Testis (tissue), 2 donors: ENCODE measurements around the gene TOX3.

Source experiments
- POLR2A ChIP-seq: fragments of 450-650 bp; IDR thresholded peaks from one replicate; pipeline ENCODE4 v1.6.1; 2017; ENCODE audit warnings: antibody characterized with exemption, mild to moderate bottlenecking, moderate library complexity
- TF ChIP-seq, protein P1 (sequence below), 3 experiments: fragments of 450-650 bp in 2 of 3; fragments of 200-600 bp in 1 of 3; sonication (generic) in 1 of 3; IDR thresholded peaks; one replicate each; pipeline ENCODE4 v1.5.1; 2016 to 2019; ENCODE audit warnings: antibody characterized with exemption in 3 of 3, mild to moderate bottlenecking in 2 of 3, moderate library complexity in 1 of 3

DNA sequence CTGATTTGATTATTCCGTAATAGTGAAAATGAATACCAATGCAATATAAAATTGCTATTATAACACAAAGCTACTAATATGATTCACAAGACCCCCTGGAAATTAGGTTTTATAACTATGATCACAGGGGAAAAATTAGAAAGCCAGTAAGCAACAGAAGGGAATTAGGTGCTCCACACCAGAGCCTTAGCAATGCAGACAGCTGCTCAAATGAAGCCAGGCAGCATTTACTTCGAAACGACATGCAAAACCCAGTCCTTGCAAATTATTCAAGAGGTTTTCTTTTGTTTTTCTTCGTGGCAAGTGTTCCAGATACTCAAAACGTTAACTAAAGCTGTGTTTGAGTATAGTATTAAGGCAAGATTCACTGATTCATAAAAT, 47.9 kb downstream of the TOX3 start:
- TF ChIP-seq, protein P1, sequence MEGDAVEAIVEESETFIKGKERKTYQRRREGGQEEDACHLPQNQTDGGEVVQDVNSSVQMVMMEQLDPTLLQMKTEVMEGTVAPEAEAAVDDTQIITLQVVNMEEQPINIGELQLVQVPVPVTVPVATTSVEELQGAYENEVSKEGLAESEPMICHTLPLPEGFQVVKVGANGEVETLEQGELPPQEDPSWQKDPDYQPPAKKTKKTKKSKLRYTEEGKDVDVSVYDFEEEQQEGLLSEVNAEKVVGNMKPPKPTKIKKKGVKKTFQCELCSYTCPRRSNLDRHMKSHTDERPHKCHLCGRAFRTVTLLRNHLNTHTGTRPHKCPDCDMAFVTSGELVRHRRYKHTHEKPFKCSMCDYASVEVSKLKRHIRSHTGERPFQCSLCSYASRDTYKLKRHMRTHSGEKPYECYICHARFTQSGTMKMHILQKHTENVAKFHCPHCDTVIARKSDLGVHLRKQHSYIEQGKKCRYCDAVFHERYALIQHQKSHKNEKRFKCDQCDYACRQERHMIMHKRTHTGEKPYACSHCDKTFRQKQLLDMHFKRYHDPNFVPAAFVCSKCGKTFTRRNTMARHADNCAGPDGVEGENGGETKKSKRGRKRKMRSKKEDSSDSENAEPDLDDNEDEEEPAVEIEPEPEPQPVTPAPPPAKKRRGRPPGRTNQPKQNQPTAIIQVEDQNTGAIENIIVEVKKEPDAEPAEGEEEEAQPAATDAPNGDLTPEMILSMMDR (IDR thresholded peaks at IDR 0.05): no peak
- no peak for TF ChIP-seq POLR2A
